Heart right ventricle (tissue), 16 donors: ENCODE measurements around the gene HRNR. TPM values are rescaled to one million over a fixed set of nuclear protein-coding genes. Genes with fewer than 3 reads are reported as not detected.

ENCODE experiments used
- ATAC-seq, 8 donors: fragments of 200-7000 bp; cut with Tn5 transposase; one replicate each; pipeline ENCODE4 v1.9.1; 2020; ENCODE audit warnings: mild to moderate bottlenecking in 8 of 8, moderate library complexity in 8 of 8, moderate number of reproducible peaks in 1 of 8
- DNase-seq, 2 donors: peaks; one replicate each; pipeline ENCODE4 v3.0.0-alpha.2; 2020
- H3K27ac ChIP-seq, 10 donors: fragments of 200-600 bp; sonication (generic) in 2 of 10; one replicate each; pipeline versions ENCODE4 v1.5.0 to v1.8.0; 2020 to 2022; ENCODE audit warnings: mild to moderate bottlenecking in 3 of 10
- H3K27me3 ChIP-seq, 7 donors: fragments of 200-600 bp; one replicate each; pipeline ENCODE4 v1.8.0; 2021 to 2022; ENCODE audit warnings: mild to moderate bottlenecking in 2 of 7
- H3K36me3 ChIP-seq, 9 donors: fragments of 200-600 bp; sonication (generic) in 1 of 9; one replicate each; pipeline versions ENCODE4 v1.5.0 to v1.8.0; 2020 to 2022; ENCODE audit warnings: mild to moderate bottlenecking in 2 of 9
- H3K4me1 ChIP-seq, 9 donors: fragments of 200-600 bp; sonication (generic) in 1 of 9; one replicate each; pipeline versions ENCODE4 v1.5.0 to v1.8.0; 2020 to 2022; ENCODE audit warnings: mild to moderate bottlenecking in 4 of 9
- H3K4me3 ChIP-seq, 10 donors: fragments of 200-600 bp; sonication (generic) in 2 of 10; one replicate each; pipeline versions ENCODE4 v1.5.0 to v1.8.0; 2020 to 2022; ENCODE audit warnings: mild to moderate bottlenecking in 7 of 10, moderate library complexity in 2 of 10
- H3K9me3 ChIP-seq, 11 donors: fragments of 200-600 bp in 10 of 11; sonication (generic) in 2 of 11; one replicate each; pipeline versions ENCODE4 v1.5.0 to v1.8.0; 2013 to 2022; ENCODE audit warnings: mild to moderate bottlenecking in 2 of 11, control low read depth in 1 of 11, moderate library complexity in 1 of 11
- CTCF ChIP-seq, 9 donors: fragments of 200-600 bp; sonication (generic) in 2 of 9; IDR thresholded peaks; one replicate each; pipeline versions ENCODE4 v1.5.0 to v1.8.0; 2021 to 2022; ENCODE audit warnings: antibody characterized with exemption in 9 of 9, mild to moderate bottlenecking in 5 of 9, moderate library complexity in 1 of 9
- WGBS, 2 donors: extraction: QIAGEN DNeasy Blood & Tissue Kit; methylation state at CpG; one replicate each; pipeline ENCODE4 v1.1.7; 2013; ENCODE audit warnings: inconsistent platforms in 1 of 2; 5-methylcytosine and 5-hydroxymethylcytosine counted together
- intact Hi-C, 10 donors: fragments of 100-400 bp; cut with DNase I; formaldehyde crosslinking; loops; one replicate each; pipeline versions ENCODE4 v1.11.1 to v1.14.2; 2022
- polyA plus RNA-seq, 2 donors: library from polyadenylated mRNA; stranded (reverse); fragments of 200-250 nt; gene quantifications; one replicate each; pipeline ENCODE4 v1.2.3, GENCODE V29; 2013
- total RNA-seq, 10 donors: library from RNA; stranded (reverse); fragmentation: NEBNext Ultra II Directional in 3 of 10; extraction: Animal tissue kit (Norgen Biotek cat#: 25700) in 3 of 10; gene quantifications; one replicate each; pipeline versions ENCODE4 v1.2.1 to v1.2.4, GENCODE V29; 2021 to 2023
- donor health status: Arrhythmogenic right ventricular cardiomyopathy.
- donor health status: ischemic (EF 13 %, LVEDD 7.1; RV severe dilation, severe dysfunction).
- donor health status: healthy with polysubstance abuse.
- donor health status: DM: no; HTN: yes; CAD: no.
- donor health status: DM: no; HTN: no; CAD: no.
- donor health status: ischemic (EF 25% LVEDD 6.9; RV normal size, moderate dysfunction).
- donor health status: ischemic (EF 25% LVEDD 5.7; RV mildly dilated, moderate dysfunction).
- donor health status: healthy.
- donor health status: DM: yes; HTN: yes; CAD: no.
- donor health status: Ischemic cardiomyopathy.
- donor health status: ischemic (EF 35%, LVEDD 5.7; RV mildly dilated, moderate dysfunction).
- donor health status: nonischemic (EF 11% LVEDD 7.7; RV severe dilation, severe dysfunction).
- donor health status: DM: yes; HTN: yes; CAD: no.
- donor health status: PGD.
- donor health status: ischemic (EF 29% LVEDD 5.4; RV normal size, mild dysfunction).
- donor health status: nonischemic (EF 23%, LVEDD 6.1; RV moderate dilation, normal function).

HRNR gene
- total and polyA plus RNA-seq, 12 donors = 0.07 TPM; not detected in 11

GRCh38 chr1:152186556-152187285, 37.3 kb downstream of the HRNR start:
- Histone ChIP-seq H3K27ac (no peak overlapping the region), H3K36me3 (no peaks in the 10 kb centered on the region), H3K9me3 (no peaks in the 10 kb centered on the region), H3K27me3 (peaks cover 0 to 28% (median 4%) of the 10 kb centered on the region in 7 donors), H3K4me1 (peaks cover 0 to 24% (median 4%) of the 10 kb centered on the region in 9 donors), H3K4me3 (no peak overlapping the region)
- DNase-seq (no peak), ATAC-seq (no peak)
- TF ChIP-seq CTCF (IDR thresholded peaks at IDR 0.05) = no peak
- WGBS, 2 donors = 83% methylated on average over 5 of the region's 5 CpGs
- intact Hi-C loops = loop anchor here in 7 of 10 donors (5.0 to 10.0 kb wide), 5 partner anchors 44 to 271 kb away; no protein-coding TSS in a partner anchor

- no peaks in the 10 kb centered on the region for H3K36me3 ChIP-seq
- intact Hi-C loops = loop anchor here (1.0 to 10.0 kb wide), 9 partner anchors 43 to 272 kb away; no protein-coding TSS in a partner anchor
- peaks cover 0 to 24% (median 4%) of the 10 kb centered on the region in 9 donors for H3K4me1 ChIP-seq
- peaks cover 0 to 28% (median 4%) of the 10 kb centered on the region in 7 donors for H3K27me3 ChIP-seq
- no peaks in the 10 kb centered on the region for H3K9me3 ChIP-seq
- DNase-seq (peak in 1 of 2 donors; percentile 28), ATAC-seq (peak in 6 of 8 donors; percentile 43 to 68 (median 64))
- H3K4me3 ChIP-seq = no peak overlapping the region
- 32 to 35% methylated on average over 8 of the region's 8 CpGs for WGBS, 2 donors
- peak; percentile 51 to 87 (median 76) for TF ChIP-seq CTCF (IDR thresholded peaks at IDR 0.05)
- H3K27ac ChIP-seq = no peak overlapping the region
Observed at GRCh38 chr1:152185544-152186391, 38.2 kb downstream of the HRNR start.

- no peak for TF ChIP-seq CTCF (IDR thresholded peaks at IDR 0.05)
- DNase-seq = no peak
- intact Hi-C loops = loop anchor here in 3 of 10 donors (2.0 to 10.0 kb wide), 6 partner anchors 41 to 162 kb away; no protein-coding TSS in a partner anchor
- no peaks in the 10 kb centered on the region for H3K36me3 ChIP-seq
- no peak overlapping the region for H3K4me3 ChIP-seq
- H3K27me3 ChIP-seq = peaks cover 0 to 8% (median under 1%) of the 10 kb centered on the region in 7 donors
- peaks cover 0 to 8% (median 0%) of the 10 kb centered on the region in 9 donors for H3K4me1 ChIP-seq
- H3K9me3 ChIP-seq = no peaks in the 10 kb centered on the region
- ATAC-seq = peak in 2 of 8 donors; percentile 38 to 45
- 54 to 55% methylated on average over 2 of the region's 2 CpGs for WGBS, 2 donors
- no peak overlapping the region for H3K27ac ChIP-seq
Observed at GRCh38 chr1:152182944-152183361, 41.0 kb downstream of the HRNR start.

GRCh38 chr1:152182431-152182830, 41.6 kb downstream of the HRNR start:
- WGBS, 2 donors = 64 to 76% methylated on average over 2 of the region's 2 CpGs
- DNase-seq = no peak
- H3K9me3 ChIP-seq = no peaks in the 10 kb centered on the region
- peaks cover 0 to 6% (median 0%) of the 10 kb centered on the region in 7 donors for H3K27me3 ChIP-seq
- no peak overlapping the region for H3K27ac ChIP-seq
- H3K36me3 ChIP-seq = no peaks in the 10 kb centered on the region
- H3K4me1 ChIP-seq = peaks cover 0 to 8% (median 0%) of the 10 kb centered on the region in 9 donors
- no peak for ATAC-seq
- intact Hi-C loops = loop anchor here in 3 of 10 donors (2.0 to 10.0 kb wide), 6 partner anchors 40 to 162 kb away; no protein-coding TSS in a partner anchor
- TF ChIP-seq CTCF (IDR thresholded peaks at IDR 0.05) = peak in 7 of 9 donors; percentile 36 to 59 (median 40)
- no peak overlapping the region for H3K4me3 ChIP-seq
